ENCODE results near the gene CLSTN2.

CLSTN2 gene

GRCh38 chr3:140265302-140265701 is 330.3 kb downstream of the CLSTN2 start:
- H3K4me3 ChIP-seq (ENCODE audit: low read depth in 1 of 2, low read length in 2 of 2) = no peak overlapping the region
- H3K27ac ChIP-seq (ENCODE audit: low read depth, low read length) = no peak overlapping the region
- no peaks in the 10 kb centered on the region for H3K9me3 ChIP-seq (ENCODE audit: control insufficient read depth in 1 of 2, low read length in 2 of 2)
- H3K9ac ChIP-seq (ENCODE audit: low read depth in 1 of 2, low read length in 2 of 2) = no peak overlapping the region
- H3K4me1 ChIP-seq (ENCODE audit: control insufficient read depth in 1 of 2, insufficient read depth in 2 of 2, low read length in 2 of 2) = no peaks in the 10 kb centered on the region
- no peaks in the 10 kb centered on the region for H3K36me3 ChIP-seq (ENCODE audit: control insufficient read depth in 1 of 2, insufficient read depth in 2 of 2, low read length in 2 of 2)
- no peaks in the 10 kb centered on the region for H3K27me3 ChIP-seq (ENCODE audit: control insufficient read depth in 1 of 2, insufficient read depth in 2 of 2, low read length in 2 of 2)

GRCh38 chr3:140268103-140268502 is 333.1 kb downstream of the CLSTN2 start:
- no peaks in the 10 kb centered on the region for H3K4me1 ChIP-seq (ENCODE audit: control insufficient read depth in 1 of 2, insufficient read depth in 2 of 2, low read length in 2 of 2)
- H3K9me3 ChIP-seq (ENCODE audit: control insufficient read depth in 1 of 2, low read length in 2 of 2) = no peaks in the 10 kb centered on the region
- no peak overlapping the region for H3K27ac ChIP-seq (ENCODE audit: low read depth, low read length)
- no peak overlapping the region for H3K9ac ChIP-seq (ENCODE audit: low read depth in 1 of 2, low read length in 2 of 2)
- no peaks in the 10 kb centered on the region for H3K36me3 ChIP-seq (ENCODE audit: control insufficient read depth in 1 of 2, insufficient read depth in 2 of 2, low read length in 2 of 2)
- no peak overlapping the region for H3K4me3 ChIP-seq (ENCODE audit: low read depth in 1 of 2, low read length in 2 of 2)
- no peaks in the 10 kb centered on the region for H3K27me3 ChIP-seq (ENCODE audit: control insufficient read depth in 1 of 2, insufficient read depth in 2 of 2, low read length in 2 of 2)

DNA sequence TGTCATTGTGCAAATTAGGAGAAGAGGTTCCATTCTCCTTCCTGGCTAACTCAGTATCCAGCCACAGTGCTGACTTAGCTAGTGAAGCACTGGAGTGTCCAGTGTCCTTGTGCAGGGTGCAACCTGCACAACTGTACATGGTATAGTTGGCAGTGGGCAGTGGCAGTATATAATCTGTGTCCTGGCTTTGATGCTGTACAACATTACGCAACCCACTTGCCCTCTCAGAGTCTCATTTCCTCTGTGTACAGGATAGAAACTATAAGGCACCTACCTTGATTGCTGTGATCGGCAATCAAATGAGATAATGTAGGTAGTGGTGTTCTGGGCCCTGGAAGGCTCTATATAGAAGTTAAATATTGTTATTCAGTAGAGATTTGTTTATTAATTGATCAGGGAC is 333.6 kb downstream of the CLSTN2 start:
- H3K36me3 ChIP-seq (ENCODE audit: control insufficient read depth in 1 of 2, insufficient read depth in 2 of 2, low read length in 2 of 2) = no peaks in the 10 kb centered on the region
- no peaks in the 10 kb centered on the region for H3K4me1 ChIP-seq (ENCODE audit: control insufficient read depth in 1 of 2, insufficient read depth in 2 of 2, low read length in 2 of 2)
- H3K9ac ChIP-seq (ENCODE audit: low read depth in 1 of 2, low read length in 2 of 2) = no peak overlapping the region
- no peak overlapping the region for H3K27ac ChIP-seq (ENCODE audit: low read depth, low read length)
- H3K4me3 ChIP-seq (ENCODE audit: low read depth in 1 of 2, low read length in 2 of 2) = no peak overlapping the region
- no peaks in the 10 kb centered on the region for H3K9me3 ChIP-seq (ENCODE audit: control insufficient read depth in 1 of 2, low read length in 2 of 2)
- no peaks in the 10 kb centered on the region for H3K27me3 ChIP-seq (ENCODE audit: control insufficient read depth in 1 of 2, insufficient read depth in 2 of 2, low read length in 2 of 2)

GRCh38 chr3:140270329-140270728 is 335.3 kb downstream of the CLSTN2 start:
- no peaks in the 10 kb centered on the region for H3K27me3 ChIP-seq (ENCODE audit: control insufficient read depth in 1 of 2, insufficient read depth in 2 of 2, low read length in 2 of 2)
- H3K9ac ChIP-seq (ENCODE audit: low read depth in 1 of 2, low read length in 2 of 2) = no peak overlapping the region
- H3K36me3 ChIP-seq (ENCODE audit: control insufficient read depth in 1 of 2, insufficient read depth in 2 of 2, low read length in 2 of 2) = no peaks in the 10 kb centered on the region
- H3K27ac ChIP-seq (ENCODE audit: low read depth, low read length) = no peak overlapping the region
- no peaks in the 10 kb centered on the region for H3K9me3 ChIP-seq (ENCODE audit: control insufficient read depth in 1 of 2, low read length in 2 of 2)
- H3K4me1 ChIP-seq (ENCODE audit: control insufficient read depth in 1 of 2, insufficient read depth in 2 of 2, low read length in 2 of 2) = no peaks in the 10 kb centered on the region
- no peak overlapping the region for H3K4me3 ChIP-seq (ENCODE audit: low read depth in 1 of 2, low read length in 2 of 2)

GRCh38 chr3:140273542-140274195 is 338.7 kb downstream of the CLSTN2 start:
- Histone ChIP-seq H3K36me3 (ENCODE audit: control insufficient read depth in 1 of 2, insufficient read depth in 2 of 2, low read length in 2 of 2) (no peaks in the 10 kb centered on the region), H3K9ac (ENCODE audit: low read depth in 1 of 2, low read length in 2 of 2) (no peak overlapping the region), H3K4me3 (ENCODE audit: low read depth in 1 of 2, low read length in 2 of 2) (no peak overlapping the region), H3K27me3 (ENCODE audit: control insufficient read depth in 1 of 2, insufficient read depth in 2 of 2, low read length in 2 of 2) (no peaks in the 10 kb centered on the region), H3K27ac (ENCODE audit: low read depth, low read length) (no peak overlapping the region), H3K4me1 (ENCODE audit: control insufficient read depth in 1 of 2, insufficient read depth in 2 of 2, low read length in 2 of 2) (no peaks in the 10 kb centered on the region), H3K9me3 (ENCODE audit: control insufficient read depth in 1 of 2, low read length in 2 of 2) (no peaks in the 10 kb centered on the region)

GRCh38 chr3:140274429-140274828 is 339.4 kb downstream of the CLSTN2 start:
- no peaks in the 10 kb centered on the region for H3K27me3 ChIP-seq (ENCODE audit: control insufficient read depth in 1 of 2, insufficient read depth in 2 of 2, low read length in 2 of 2)
- H3K4me3 ChIP-seq (ENCODE audit: low read depth in 1 of 2, low read length in 2 of 2) = no peak overlapping the region
- no peaks in the 10 kb centered on the region for H3K4me1 ChIP-seq (ENCODE audit: control insufficient read depth in 1 of 2, insufficient read depth in 2 of 2, low read length in 2 of 2)
- no peaks in the 10 kb centered on the region for H3K36me3 ChIP-seq (ENCODE audit: control insufficient read depth in 1 of 2, insufficient read depth in 2 of 2, low read length in 2 of 2)
- H3K9me3 ChIP-seq (ENCODE audit: control insufficient read depth in 1 of 2, low read length in 2 of 2) = no peaks in the 10 kb centered on the region
- no peak overlapping the region for H3K9ac ChIP-seq (ENCODE audit: low read depth in 1 of 2, low read length in 2 of 2)
- H3K27ac ChIP-seq (ENCODE audit: low read depth, low read length) = no peak overlapping the region

DNA sequence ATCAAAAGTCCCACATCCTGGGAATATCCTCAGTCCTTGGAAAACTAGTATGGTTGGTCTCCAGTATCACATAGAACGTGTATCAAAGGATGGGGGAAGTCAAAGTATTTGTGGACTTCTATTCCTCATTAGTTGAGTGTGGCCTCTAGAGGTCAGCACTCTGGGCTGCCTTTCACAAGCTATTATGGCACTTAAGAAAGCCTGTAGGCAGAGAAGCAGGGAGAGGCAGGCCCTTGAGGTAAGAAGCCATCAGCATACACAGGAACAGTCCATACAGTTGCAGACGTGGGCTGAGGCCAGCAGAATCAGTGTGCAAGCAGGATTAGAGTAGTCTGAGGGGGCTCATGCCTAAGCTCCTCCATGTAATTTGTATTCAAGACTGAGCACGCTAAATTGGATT is 341.7 kb downstream of the CLSTN2 start:
- Histone ChIP-seq H3K27me3 (ENCODE audit: control insufficient read depth in 1 of 2, insufficient read depth in 2 of 2, low read length in 2 of 2) (no peaks in the 10 kb centered on the region), H3K9me3 (ENCODE audit: control insufficient read depth in 1 of 2, low read length in 2 of 2) (no peaks in the 10 kb centered on the region), H3K27ac (ENCODE audit: low read depth, low read length) (no peak overlapping the region), H3K4me1 (ENCODE audit: control insufficient read depth in 1 of 2, insufficient read depth in 2 of 2, low read length in 2 of 2) (no peaks in the 10 kb centered on the region), H3K9ac (ENCODE audit: low read depth in 1 of 2, low read length in 2 of 2) (no peak overlapping the region), H3K4me3 (ENCODE audit: low read depth in 1 of 2, low read length in 2 of 2) (no peak overlapping the region), H3K36me3 (ENCODE audit: control insufficient read depth in 1 of 2, insufficient read depth in 2 of 2, low read length in 2 of 2) (no peaks in the 10 kb centered on the region)

GRCh38 chr3:140277886-140278285 is 342.9 kb downstream of the CLSTN2 start:
- Histone ChIP-seq H3K9me3 (ENCODE audit: control insufficient read depth in 1 of 2, low read length in 2 of 2) (no peaks in the 10 kb centered on the region), H3K4me1 (ENCODE audit: control insufficient read depth in 1 of 2, insufficient read depth in 2 of 2, low read length in 2 of 2) (no peaks in the 10 kb centered on the region), H3K36me3 (ENCODE audit: control insufficient read depth in 1 of 2, insufficient read depth in 2 of 2, low read length in 2 of 2) (no peaks in the 10 kb centered on the region), H3K27me3 (ENCODE audit: control insufficient read depth in 1 of 2, insufficient read depth in 2 of 2, low read length in 2 of 2) (no peaks in the 10 kb centered on the region), H3K9ac (ENCODE audit: low read depth in 1 of 2, low read length in 2 of 2) (no peak overlapping the region), H3K27ac (ENCODE audit: low read depth, low read length) (no peak overlapping the region), H3K4me3 (ENCODE audit: low read depth in 1 of 2, low read length in 2 of 2) (no peak overlapping the region)

GRCh38 chr3:140284372-140284771 is 349.4 kb downstream of the CLSTN2 start:
- H3K4me1 ChIP-seq (ENCODE audit: control insufficient read depth in 1 of 2, insufficient read depth in 2 of 2, low read length in 2 of 2) = no peaks in the 10 kb centered on the region
- no peak overlapping the region for H3K4me3 ChIP-seq (ENCODE audit: low read depth in 1 of 2, low read length in 2 of 2)
- no peak overlapping the region for H3K27ac ChIP-seq (ENCODE audit: low read depth, low read length)
- no peaks in the 10 kb centered on the region for H3K36me3 ChIP-seq (ENCODE audit: control insufficient read depth in 1 of 2, insufficient read depth in 2 of 2, low read length in 2 of 2)
- no peak overlapping the region for H3K9ac ChIP-seq (ENCODE audit: low read depth in 1 of 2, low read length in 2 of 2)
- H3K9me3 ChIP-seq (ENCODE audit: control insufficient read depth in 1 of 2, low read length in 2 of 2) = no peaks in the 10 kb centered on the region
- H3K27me3 ChIP-seq (ENCODE audit: control insufficient read depth in 1 of 2, insufficient read depth in 2 of 2, low read length in 2 of 2) = peaks cover 0 to 3% of the 10 kb centered on the region in 2 donors

GRCh38 chr3:140285380-140285779 is 350.4 kb downstream of the CLSTN2 start:
- Histone ChIP-seq H3K9me3 (ENCODE audit: control insufficient read depth in 1 of 2, low read length in 2 of 2) (no peaks in the 10 kb centered on the region), H3K27me3 (ENCODE audit: control insufficient read depth in 1 of 2, insufficient read depth in 2 of 2, low read length in 2 of 2) (peaks cover 0 to 3% of the 10 kb centered on the region in 2 donors), H3K4me1 (ENCODE audit: control insufficient read depth in 1 of 2, insufficient read depth in 2 of 2, low read length in 2 of 2) (no peaks in the 10 kb centered on the region), H3K36me3 (ENCODE audit: control insufficient read depth in 1 of 2, insufficient read depth in 2 of 2, low read length in 2 of 2) (no peaks in the 10 kb centered on the region), H3K27ac (ENCODE audit: low read depth, low read length) (no peak overlapping the region), H3K9ac (ENCODE audit: low read depth in 1 of 2, low read length in 2 of 2) (no peak overlapping the region), H3K4me3 (ENCODE audit: low read depth in 1 of 2, low read length in 2 of 2) (no peak overlapping the region)

DNA sequence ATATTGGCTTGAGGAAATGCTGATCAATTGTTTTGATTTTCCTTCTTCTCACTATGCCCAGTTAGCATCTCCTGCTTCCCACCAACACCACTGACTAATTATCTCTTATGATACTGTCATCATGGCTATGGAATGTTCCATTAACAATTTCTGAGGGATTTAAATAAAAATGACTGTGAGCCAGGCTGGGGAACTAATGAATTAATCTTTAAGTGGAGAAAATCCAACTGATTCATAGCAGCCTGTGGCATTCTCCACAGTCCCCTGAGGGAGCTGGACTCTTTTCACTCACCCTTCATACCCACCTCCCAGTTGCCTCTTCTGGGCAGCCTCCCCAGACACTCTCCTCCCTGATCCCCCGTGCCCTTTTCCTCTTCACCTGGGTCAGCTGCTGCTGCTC is 353.6 kb downstream of the CLSTN2 start:
- Histone ChIP-seq H3K4me1 (ENCODE audit: control insufficient read depth in 1 of 2, insufficient read depth in 2 of 2, low read length in 2 of 2) (no peaks in the 10 kb centered on the region), H3K36me3 (ENCODE audit: control insufficient read depth in 1 of 2, insufficient read depth in 2 of 2, low read length in 2 of 2) (no peaks in the 10 kb centered on the region), H3K9ac (ENCODE audit: low read depth in 1 of 2, low read length in 2 of 2) (no peak overlapping the region), H3K4me3 (ENCODE audit: low read depth in 1 of 2, low read length in 2 of 2) (no peak overlapping the region), H3K9me3 (ENCODE audit: control insufficient read depth in 1 of 2, low read length in 2 of 2) (no peaks in the 10 kb centered on the region), H3K27me3 (ENCODE audit: control insufficient read depth in 1 of 2, insufficient read depth in 2 of 2, low read length in 2 of 2) (peaks cover 0 to 3% of the 10 kb centered on the region in 2 donors), H3K27ac (ENCODE audit: low read depth, low read length) (no peak overlapping the region)

All from duodenal mucosa (tissue), 2 donors.